CD14-positive monocyte (primary cell): ENCODE data around the gene ZNF354B. TPM values are rescaled to one million over a fixed set of nuclear protein-coding genes. Genes with fewer than 3 reads are reported as not detected.
"Not testable (repeated sequence)": the region's sequence is repeated elsewhere in the genome, so short reads cannot be mapped to it uniquely, and the experiment has no call there.

Source experiments
- DNase-seq, 3 donors: peaks; one replicate each; pipeline ENCODE4 v3.0.0-alpha.2; 2011 to 2022
- H2AFZ ChIP-seq: 2 replicates; pipeline ENCODE4 v1.6.0; 2012; ENCODE audit warnings: mild to moderate bottlenecking, low read depth, low read length, inconsistent platforms; ENCODE audit not compliant: insufficient read depth, poor library complexity, severe bottlenecking
- H3K27ac ChIP-seq, 2 donors: 1 replicate in 1 of 2; 2 replicates in 1 of 2; pipeline ENCODE4 v1.5.1; 2012 to 2013; ENCODE audit warnings: low read length in 2 of 2, control low read depth in 1 of 2, inconsistent platforms in 1 of 2, low read depth in 1 of 2, mild to moderate bottlenecking in 1 of 2
- H3K27me3 ChIP-seq, 2 donors: one replicate each; pipeline versions ENCODE4 v1.6.0 to v1.6.1; 2011 to 2013; ENCODE audit warnings: low read length in 2 of 2; ENCODE audit not compliant: control insufficient read depth in 2 of 2, insufficient read depth in 2 of 2
- H3K36me3 ChIP-seq, 2 donors: replicated peaks in 1 of 2; 1 replicate in 1 of 2; 2 replicates in 1 of 2; pipeline versions ENCODE4 v1.5.1 to v1.6.1; 2012 to 2013; ENCODE audit warnings: low read length in 2 of 2, control low read depth in 1 of 2, inconsistent platforms in 1 of 2, mild to moderate bottlenecking in 1 of 2; ENCODE audit not compliant: insufficient read depth in 2 of 2, control insufficient read depth in 1 of 2
- H3K4me1 ChIP-seq, 2 donors: 1 replicate in 1 of 2; 2 replicates in 1 of 2; pipeline versions ENCODE4 v1.5.1 to v1.6.1; 2012 to 2013; ENCODE audit warnings: low read length in 2 of 2, control low read depth in 1 of 2, inconsistent platforms in 1 of 2, mild to moderate bottlenecking in 1 of 2, moderate library complexity in 1 of 2; ENCODE audit not compliant: insufficient read depth in 2 of 2, control insufficient read depth in 1 of 2
- H3K4me2 ChIP-seq: replicated peaks from 2 replicates; pipeline ENCODE3; 2012; ENCODE audit warnings: low read length, moderate library complexity, mild to moderate bottlenecking; ENCODE audit not compliant: poor library complexity, severe bottlenecking; ENCODE audit errors: extremely low read depth
- H3K4me3 ChIP-seq, 3 experiments: fragments of 200-600 bp in 1 of 3; sonication (generic) in 1 of 3; replicated peaks in 1 of 3; 1 replicate in 2 of 3; 2 replicates in 1 of 3; pipeline ENCODE4 v1.5.1; 2011 to 2013; ENCODE audit warnings: low read length in 3 of 3, mild to moderate bottlenecking in 3 of 3, control low read depth in 2 of 3, low read depth in 2 of 3, inconsistent platforms in 1 of 3, moderate library complexity in 1 of 3
- H3K79me2 ChIP-seq: 2 replicates; pipeline ENCODE4 v1.6.0; 2012; ENCODE audit warnings: mild to moderate bottlenecking, control low read depth, inconsistent platforms, low read length, moderate library complexity; ENCODE audit not compliant: insufficient read depth
- H3K9ac ChIP-seq: 2 replicates; pipeline ENCODE4 v1.6.0; 2017; ENCODE audit warnings: low read length, mild to moderate bottlenecking; ENCODE audit not compliant: insufficient read depth, poor library complexity, severe bottlenecking
- H3K9me3 ChIP-seq, 2 donors: replicated peaks in 1 of 2; 1 replicate in 1 of 2; 2 replicates in 1 of 2; pipeline versions ENCODE4 v1.5.1 to v1.6.1; 2012 to 2013; ENCODE audit warnings: low read length in 2 of 2, control low read depth in 1 of 2; ENCODE audit not compliant: control insufficient read depth in 1 of 2, insufficient read depth in 1 of 2
- H4K20me1 ChIP-seq: 2 replicates; pipeline ENCODE4 v1.6.0; 2012; ENCODE audit warnings: mild to moderate bottlenecking, low read length, control low read depth, moderate library complexity; ENCODE audit not compliant: insufficient read depth
- H3K27ac Mint-ChIP-seq, 7 donors: one replicate each; pipeline ENCODE4 v1.8.0; 2020; ENCODE audit warnings: mild to moderate bottlenecking in 7 of 7, mixed read lengths in 7 of 7, moderate library complexity in 6 of 7, inconsistent platforms in 2 of 7
- H3K27me3 Mint-ChIP-seq, 3 donors: one replicate each; pipeline ENCODE4 v1.8.0; 2021 to 2022; ENCODE audit warnings: low read depth in 3 of 3, mild to moderate bottlenecking in 3 of 3, mixed read lengths in 3 of 3, moderate library complexity in 3 of 3, inconsistent platforms in 1 of 3
- H3K36me3 Mint-ChIP-seq, 2 donors: one replicate each; pipeline ENCODE4 v1.8.0; 2020; ENCODE audit warnings: mixed read lengths in 2 of 2, inconsistent platforms in 1 of 2, mild to moderate bottlenecking in 1 of 2
- H3K4me1 Mint-ChIP-seq: one replicate; pipeline ENCODE4 v1.8.0; 2020; ENCODE audit warnings: mild to moderate bottlenecking, mixed read lengths
- H3K4me3 Mint-ChIP-seq, 2 donors: one replicate each; pipeline ENCODE4 v1.8.0; 2020; ENCODE audit warnings: mild to moderate bottlenecking in 2 of 2, mixed read lengths in 2 of 2, moderate library complexity in 1 of 2
- H3K9me3 Mint-ChIP-seq, 7 donors: one replicate each; pipeline ENCODE4 v1.8.0; 2020 to 2022; ENCODE audit warnings: mixed read lengths in 7 of 7, mild to moderate bottlenecking in 6 of 7, moderate library complexity in 6 of 7, inconsistent platforms in 2 of 7
- WGBS: methylation state at CpG from one replicate; pipeline ENCODE4 v1.1.5; 2013; ENCODE audit warnings: missing lambda C conversion rate; ENCODE audit not compliant: insufficient coverage; 5-methylcytosine and 5-hydroxymethylcytosine counted together
- intact Hi-C, 2 donors: fragments of 100-400 bp; cut with micrococcal nuclease; formaldehyde crosslinking; loops; one replicate each; pipeline versions ENCODE4 v1.15.0 to v1.15.1; 2023
- polyA plus RNA-seq, 3 donors: library from polyadenylated mRNA; depleted of rRNA in 1 of 3; unstranded in 2 of 3; stranded (reverse) in 1 of 3; fragments of 300-500 nt in 2 of 3; fragments of >200 nt in 1 of 3; fragmentation: Illumina TruSeq in 2 of 3; gene quantifications; 1 replicate in 2 of 3; 2 replicates in 1 of 3; pipeline ENCODE4 v1.2.3, GENCODE V29; 2012 to 2021
- TF ChIP-seq, protein P1 (sequence below): fragments of 200-600 bp; IDR thresholded peaks from one replicate; pipeline ENCODE4 v1.8.0; 2022; ENCODE audit warnings: antibody characterized with exemption, mild to moderate bottlenecking

ZNF354B gene
- polyA plus RNA-seq, 3 donors: 0.94 to 12.0 (median 1.1) TPM

- no peaks in the 10 kb centered on the region for H3K9me3 ChIP-seq
- TF ChIP-seq, protein P1, sequence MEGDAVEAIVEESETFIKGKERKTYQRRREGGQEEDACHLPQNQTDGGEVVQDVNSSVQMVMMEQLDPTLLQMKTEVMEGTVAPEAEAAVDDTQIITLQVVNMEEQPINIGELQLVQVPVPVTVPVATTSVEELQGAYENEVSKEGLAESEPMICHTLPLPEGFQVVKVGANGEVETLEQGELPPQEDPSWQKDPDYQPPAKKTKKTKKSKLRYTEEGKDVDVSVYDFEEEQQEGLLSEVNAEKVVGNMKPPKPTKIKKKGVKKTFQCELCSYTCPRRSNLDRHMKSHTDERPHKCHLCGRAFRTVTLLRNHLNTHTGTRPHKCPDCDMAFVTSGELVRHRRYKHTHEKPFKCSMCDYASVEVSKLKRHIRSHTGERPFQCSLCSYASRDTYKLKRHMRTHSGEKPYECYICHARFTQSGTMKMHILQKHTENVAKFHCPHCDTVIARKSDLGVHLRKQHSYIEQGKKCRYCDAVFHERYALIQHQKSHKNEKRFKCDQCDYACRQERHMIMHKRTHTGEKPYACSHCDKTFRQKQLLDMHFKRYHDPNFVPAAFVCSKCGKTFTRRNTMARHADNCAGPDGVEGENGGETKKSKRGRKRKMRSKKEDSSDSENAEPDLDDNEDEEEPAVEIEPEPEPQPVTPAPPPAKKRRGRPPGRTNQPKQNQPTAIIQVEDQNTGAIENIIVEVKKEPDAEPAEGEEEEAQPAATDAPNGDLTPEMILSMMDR: no peak
- Mint-ChIP-seq H3K36me3 (no peaks in the 10 kb centered on the region), H3K9me3 (peaks cover 1 to 17% (median 5%) of the 10 kb centered on the region in 7 donors), H3K4me1 (no peaks in the 10 kb centered on the region), H3K27me3 (peaks cover 3 to 14% (median 5%) of the 10 kb centered on the region in 3 donors), H3K4me3 (no peak overlapping the region), H3K27ac (no peak overlapping the region)
- no peaks in the 10 kb centered on the region for H3K36me3 ChIP-seq
- intact Hi-C loops: no loop called here
- H2AFZ ChIP-seq: no peak overlapping the region
- H4K20me1 ChIP-seq: no peaks in the 10 kb centered on the region
- H3K9ac ChIP-seq: no peak overlapping the region
- H3K4me1 ChIP-seq: no peaks in the 10 kb centered on the region
- H3K4me2 ChIP-seq: no peak overlapping the region
- 97% methylated on average over 13 of the region's 15 CpGs for whole genome bisulfite sequencing
- peaks cover 0 to 1% of the 10 kb centered on the region in 2 donors for H3K27me3 ChIP-seq
- no peak overlapping the region for H3K4me3 ChIP-seq
- no peak overlapping the region for H3K27ac ChIP-seq
- H3K79me2 ChIP-seq: no peaks in the 10 kb centered on the region
- no peak for DNase-seq
Measured at GRCh38 chr5:178832618-178833201, 27.0 kb upstream of the ZNF354B start.

DNA sequence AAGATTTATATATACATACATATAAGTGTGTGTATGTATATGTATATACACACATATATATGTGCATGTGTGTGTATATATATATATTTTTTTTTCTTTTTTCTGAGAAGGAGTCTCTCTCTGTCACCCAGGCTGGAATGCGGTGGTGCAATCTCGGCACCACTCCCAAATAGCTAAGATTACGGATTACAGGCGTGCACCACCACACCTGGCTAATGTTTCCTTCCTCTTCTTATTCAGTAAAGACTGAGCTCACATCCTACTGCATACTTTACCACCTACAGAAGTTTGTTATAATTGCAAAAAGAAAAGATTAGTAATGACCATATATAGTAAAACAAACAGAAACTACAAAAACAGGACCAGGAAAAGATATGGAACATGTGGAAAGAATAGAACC lies 23.1 kb upstream of the ZNF354B start:
- TF ChIP-seq, protein P1: no peak
- Histone ChIP-seq H3K4me3 (no peak overlapping the region), H3K79me2 (no peaks in the 10 kb centered on the region), H3K27ac (no peak overlapping the region), H2AFZ (no peak overlapping the region), H3K36me3 (no peaks in the 10 kb centered on the region), H3K9ac (no peak overlapping the region), H3K9me3 (no peaks in the 10 kb centered on the region), H3K4me2 (no peak overlapping the region), H4K20me1 (no peaks in the 10 kb centered on the region), H3K4me1 (no peaks in the 10 kb centered on the region), H3K27me3 (no peaks in the 10 kb centered on the region)
- Mint-ChIP-seq H3K27me3 (peaks cover 3 to 11% (median 4%) of the 10 kb centered on the region in 3 donors), H3K27ac (no peak overlapping the region), H3K4me3 (no peak overlapping the region), H3K36me3 (no peaks in the 10 kb centered on the region), H3K9me3 (peaks cover 1 to 12% (median 5%) of the 10 kb centered on the region in 7 donors), H3K4me1 (no peaks in the 10 kb centered on the region)
- WGBS: no CpG with 5 or more reads among the region's 4 CpGs
- DNase-seq: no peak
- intact Hi-C loops: loop anchor here (5.0 kb wide), 1 partner anchor 104 kb away; the partner anchor contains the start of gene ZNF354A (in 2 of the 2)

GRCh38 chr5:178838695-178839318 lies 20.9 kb upstream of the ZNF354B start:
- H3K4me1 ChIP-seq, H3K4me1 Mint-ChIP-seq, H2AFZ ChIP-seq, DNase-seq, H3K4me3 Mint-ChIP-seq, H3K79me2 ChIP-seq, H3K9ac ChIP-seq, H3K9me3 ChIP-seq, H3K4me2 ChIP-seq, H3K4me3 ChIP-seq, H3K36me3 ChIP-seq, H3K9me3 Mint-ChIP-seq, H4K20me1 ChIP-seq, H3K27me3 Mint-ChIP-seq, H3K36me3 Mint-ChIP-seq, H3K27ac Mint-ChIP-seq, H3K27ac ChIP-seq, H3K27me3 ChIP-seq: not testable (repeated sequence)
- 91% methylated on average over 12 of the region's 28 CpGs for WGBS
- intact Hi-C loops: loop anchor here (5.0 kb wide), 1 partner anchor 107 kb away; the partner anchor contains the start of gene ZNF354A (in 2 of the 2)
